Gastrocnemius medialis (tissue), 4 donors: ENCODE measurements around the gene FBXL16. TPM values are rescaled to one million over a fixed set of nuclear protein-coding genes. Genes with fewer than 3 reads are reported as not detected.
"Not testable (repeated sequence)": the region's sequence is repeated elsewhere in the genome, so short reads cannot be mapped to it uniquely, and the experiment has no call there.

Experiments
- ATAC-seq, 2 donors: fragments of 150-250 bp; one replicate each; pipeline ENCODE4 v1.9.1; 2016
- DNase-seq, 2 donors: peaks; one replicate each; pipeline ENCODE4 v3.0.0-alpha.2; 2019
- H3K27ac ChIP-seq, 4 donors: fragments of 200-600 bp; sonication (generic); 1 replicate in 1 of 4; 2 replicates in 3 of 4; pipeline ENCODE4 v1.5.1; 2016 to 2018; ENCODE audit warnings: mild to moderate bottlenecking in 2 of 4, moderate library complexity in 1 of 4
- H3K27me3 ChIP-seq, 3 donors: fragments of 200-600 bp; sonication (generic) in 2 of 3; 1 replicate in 1 of 3; 2 replicates in 2 of 3; pipeline versions ENCODE4 v1.5.1 to v1.6.0; 2016 to 2019; ENCODE audit warnings: mild to moderate bottlenecking in 1 of 3, moderate library complexity in 1 of 3
- H3K36me3 ChIP-seq, 2 donors: fragments of 200-600 bp; sonication (generic) in 1 of 2; one replicate each; pipeline ENCODE4 v1.5.1; 2017 to 2018
- H3K4me1 ChIP-seq, 2 donors: fragments of 200-600 bp; sonication (generic) in 1 of 2; one replicate each; pipeline ENCODE4 v1.5.1; 2016 to 2017; ENCODE audit warnings: mild to moderate bottlenecking in 2 of 2
- H3K4me3 ChIP-seq, 4 donors: fragments of 200-600 bp; sonication (generic) in 3 of 4; 1 replicate in 1 of 4; 2 replicates in 3 of 4; pipeline ENCODE4 v1.5.1; 2016 to 2019; ENCODE audit warnings: mild to moderate bottlenecking in 2 of 4
- H3K9me3 ChIP-seq, 3 donors: fragments of 200-600 bp; sonication (generic) in 2 of 3; 1 replicate in 1 of 3; 2 replicates in 2 of 3; pipeline ENCODE4 v1.5.1; 2016 to 2019
- CTCF ChIP-seq, 5 experiments: fragments of 450-650 bp in 3 of 5; fragments of 200-600 bp in 2 of 5; sonication (generic) in 2 of 5; IDR thresholded peaks in 4 of 5; conservative IDR thresholded peaks in 1 of 5; 1 replicate in 4 of 5; 2 replicates in 1 of 5; pipeline ENCODE4 v1.5.1; 2016 to 2019; ENCODE audit warnings: antibody characterized with exemption in 5 of 5, mild to moderate bottlenecking in 3 of 5, moderate library complexity in 3 of 5
- POLR2A ChIP-seq, 2 donors: fragments of 450-650 bp; IDR thresholded peaks; one replicate each; pipeline ENCODE4 v1.6.1; 2017; ENCODE audit warnings: antibody characterized with exemption in 2 of 2, mild to moderate bottlenecking in 2 of 2, moderate library complexity in 2 of 2
- in situ Hi-C, 4 donors: fragments of 200-750 bp; cut with MboI; loops; one replicate each; pipeline versions ENCODE4 v1.15.0 to v1.8.0; 2017; ENCODE audit warnings: low sequenced_read_pairs in 4 of 4
- intact Hi-C: fragments of 100-400 bp; cut with DNase I; formaldehyde crosslinking; loops from one replicate; pipeline ENCODE4 v1.15.1; 2023; ENCODE audit warnings: low total_unique reads
- total RNA-seq, 4 donors: library from RNA; depleted of rRNA; stranded (reverse); fragments of >200 nt; gene quantifications; one replicate each; pipeline versions ENCODE4 v1.1.0 to v1.2.3, GENCODE V29; 2016

The FBXL16 gene
- total RNA-seq = not detected

- H3K4me1 ChIP-seq = peaks cover 0 to 4% of the 10 kb centered on the region in 2 donors
- intact Hi-C loops = no loop called here
- ATAC-seq = no peak
- TF ChIP-seq POLR2A (IDR thresholded peaks at IDR 0.05) (no peak), CTCF (IDR thresholded peaks at IDR 0.05 in 4 of 5, conservative IDR thresholded peaks at IDR 0.05 in 1 of 5) (no peak)
- peaks cover 78 to 89% (median 89%) of the 10 kb centered on the region in 3 donors for H3K27me3 ChIP-seq
- H3K9me3 ChIP-seq = no peaks in the 10 kb centered on the region
- H3K36me3 ChIP-seq = no peaks in the 10 kb centered on the region
- no peak within 1 kb of the TSS for H3K4me3 ChIP-seq
- no peak within 1 kb of the TSS for H3K27ac ChIP-seq
- in situ Hi-C loops = no loop called here
- no peak for DNase-seq
These were observed at the start of gene FBXL16 for GRCh38 chr16:705431-706188. TSS of gene FBXL16 (minus strand) at chr16:705801. CDS start at chr16:697405, 8,396 bp downstream.

GRCh38 chr16:754656-755055 is 49.1 kb upstream of the FBXL16 start:
- H3K9me3 ChIP-seq = no peaks in the 10 kb centered on the region
- in situ Hi-C loops (no loop called here), intact Hi-C loops (no loop called here)
- no peak for ATAC-seq
- DNase-seq = no peak
- H3K27ac ChIP-seq = no peak overlapping the region
- peaks cover 12 to 36% (median 15%) of the 10 kb centered on the region in 3 donors for H3K27me3 ChIP-seq
- TF ChIP-seq CTCF (IDR thresholded peaks at IDR 0.05 in 4 of 5, conservative IDR thresholded peaks at IDR 0.05 in 1 of 5) = no peak
- no peak for TF ChIP-seq POLR2A (IDR thresholded peaks at IDR 0.05)
- H3K4me1 ChIP-seq = no peaks in the 10 kb centered on the region
- no peak overlapping the region for H3K4me3 ChIP-seq
- H3K36me3 ChIP-seq = no peaks in the 10 kb centered on the region

- in situ Hi-C loops, ATAC-seq, H3K4me3 ChIP-seq, H3K9me3 ChIP-seq, H3K27ac ChIP-seq, H3K4me1 ChIP-seq, DNase-seq, intact Hi-C loops, H3K36me3 ChIP-seq: not testable (repeated sequence)
- peaks cover 12 to 36% (median 15%) of the 10 kb centered on the region in 3 donors for H3K27me3 ChIP-seq
These were observed 48.6 kb upstream of the FBXL16 start for GRCh38 chr16:754121-754607.

GRCh38 chr16:752007-752312 is 46.4 kb upstream of the FBXL16 start:
- no peak for ATAC-seq
- H3K27me3 ChIP-seq = peaks cover 12 to 36% (median 15%) of the 10 kb centered on the region in 3 donors
- H3K9me3 ChIP-seq = no peaks in the 10 kb centered on the region
- H3K27ac ChIP-seq = no peak overlapping the region
- no peaks in the 10 kb centered on the region for H3K4me1 ChIP-seq
- DNase-seq = no peak
- in situ Hi-C loops = no loop called here
- intact Hi-C loops = no loop called here
- no peak overlapping the region for H3K4me3 ChIP-seq
- TF ChIP-seq POLR2A (IDR thresholded peaks at IDR 0.05) (no peak), CTCF (IDR thresholded peaks at IDR 0.05 in 4 of 5, conservative IDR thresholded peaks at IDR 0.05 in 1 of 5) (no peak)
- H3K36me3 ChIP-seq = no peaks in the 10 kb centered on the region

GRCh38 chr16:751152-752006 is 45.8 kb upstream of the FBXL16 start:
- H3K36me3 ChIP-seq = no peaks in the 10 kb centered on the region
- H3K27ac ChIP-seq = no peak overlapping the region
- no peak overlapping the region for H3K4me3 ChIP-seq
- no peak for DNase-seq
- H3K27me3 ChIP-seq = peaks cover 12 to 36% (median 15%) of the 10 kb centered on the region in 3 donors
- H3K9me3 ChIP-seq = no peaks in the 10 kb centered on the region
- TF ChIP-seq POLR2A (IDR thresholded peaks at IDR 0.05) = no peak
- no peaks in the 10 kb centered on the region for H3K4me1 ChIP-seq
- intact Hi-C loops (no loop called here), in situ Hi-C loops (no loop called here)
- no peak for ATAC-seq
